Measurements from ENCODE around the gene SPEF2.

SPEF2 gene

GRCh38 chr5:35761541-35761940, 143.9 kb downstream of the SPEF2 start:
- no peak for DNase-seq (ENCODE audit: low read depth, low spot score)
- no peak for TF ChIP-seq YY1 (IDR thresholded peaks at IDR 0.05; ENCODE audit: insufficient read depth, insufficient read length)
- TF ChIP-seq SUZ12 (IDR thresholded peaks at IDR 0.05; ENCODE audit: extremely low read depth, insufficient read depth, insufficient read length), result no peak
- no peak for TF ChIP-seq ZNF274 (IDR thresholded peaks at IDR 0.05; ENCODE audit: low read depth, low read length)

GRCh38 chr5:35762368-35762767, 144.7 kb downstream of the SPEF2 start:
- Histone ChIP-seq H3K9ac (ENCODE audit: insufficient read length, low read depth) (no peak overlapping the region), H3K36me3 (ENCODE audit: insufficient read depth, insufficient read length, low read length) (no peaks in the 10 kb centered on the region), H3K4me3 (ENCODE audit: insufficient read length, low read depth) (no peak overlapping the region), H3K4me1 (ENCODE audit: insufficient read depth, insufficient read length) (no peaks in the 10 kb centered on the region), H3K9me3 (ENCODE audit: insufficient read depth, low read length) (no peaks in the 10 kb centered on the region), H3K27me3 (ENCODE audit: insufficient read depth, insufficient read length) (peaks cover 62% of the 10 kb centered on the region)
- no peak for DNase-seq (ENCODE audit: low read depth, low spot score)
- TF ChIP-seq YY1 (IDR thresholded peaks at IDR 0.05; ENCODE audit: insufficient read depth, insufficient read length) (no peak), ZNF274 (IDR thresholded peaks at IDR 0.05; ENCODE audit: low read depth, low read length) (no peak), SUZ12 (IDR thresholded peaks at IDR 0.05; ENCODE audit: extremely low read depth, insufficient read depth, insufficient read length) (no peak)

More at GRCh38 chr5:35761541-35761940, 143.9 kb downstream of the SPEF2 start:
- Histone ChIP-seq H3K4me1 (ENCODE audit: insufficient read depth, insufficient read length) (no peaks in the 10 kb centered on the region), H3K4me3 (ENCODE audit: insufficient read length, low read depth) (no peak overlapping the region), H3K9ac (ENCODE audit: insufficient read length, low read depth) (no peak overlapping the region), H3K27me3 (ENCODE audit: insufficient read depth, insufficient read length) (peaks cover 70% of the 10 kb centered on the region), H3K9me3 (ENCODE audit: insufficient read depth, low read length) (no peaks in the 10 kb centered on the region), H3K36me3 (ENCODE audit: insufficient read depth, insufficient read length, low read length) (no peaks in the 10 kb centered on the region)

GRCh38 chr5:35765921-35766320, 148.3 kb downstream of the SPEF2 start:
- Histone ChIP-seq H3K9me3 (ENCODE audit: insufficient read depth, low read length) (no peaks in the 10 kb centered on the region), H3K27me3 (ENCODE audit: insufficient read depth, insufficient read length) (peaks cover 34% of the 10 kb centered on the region), H3K36me3 (ENCODE audit: insufficient read depth, insufficient read length, low read length) (no peaks in the 10 kb centered on the region), H3K9ac (ENCODE audit: insufficient read length, low read depth) (no peak overlapping the region), H3K4me1 (ENCODE audit: insufficient read depth, insufficient read length) (no peaks in the 10 kb centered on the region), H3K4me3 (ENCODE audit: insufficient read length, low read depth) (no peak overlapping the region)
- no peak for TF ChIP-seq YY1 (IDR thresholded peaks at IDR 0.05; ENCODE audit: insufficient read depth, insufficient read length)
- no peak for TF ChIP-seq ZNF274 (IDR thresholded peaks at IDR 0.05; ENCODE audit: low read depth, low read length)
- TF ChIP-seq SUZ12 (IDR thresholded peaks at IDR 0.05; ENCODE audit: extremely low read depth, insufficient read depth, insufficient read length), result no peak
- DNase-seq (ENCODE audit: low read depth, low spot score), result no peak

- H3K4me3 ChIP-seq (ENCODE audit: insufficient read length, low read depth), result no peak overlapping the region
- H3K36me3 ChIP-seq (ENCODE audit: insufficient read depth, insufficient read length, low read length), result no peaks in the 10 kb centered on the region
- H3K9ac ChIP-seq (ENCODE audit: insufficient read length, low read depth), result no peak overlapping the region
- no peak for TF ChIP-seq YY1 (IDR thresholded peaks at IDR 0.05; ENCODE audit: insufficient read depth, insufficient read length)
- TF ChIP-seq SUZ12 (IDR thresholded peaks at IDR 0.05; ENCODE audit: extremely low read depth, insufficient read depth, insufficient read length), result no peak
- no peak for TF ChIP-seq ZNF274 (IDR thresholded peaks at IDR 0.05; ENCODE audit: low read depth, low read length)
- peaks cover 3% of the 10 kb centered on the region for H3K27me3 ChIP-seq (ENCODE audit: insufficient read depth, insufficient read length)
- no peak for DNase-seq (ENCODE audit: low read depth, low spot score)
- H3K4me1 ChIP-seq (ENCODE audit: insufficient read depth, insufficient read length), result no peaks in the 10 kb centered on the region
- H3K9me3 ChIP-seq (ENCODE audit: insufficient read depth, low read length), result no peaks in the 10 kb centered on the region
Observed at GRCh38 chr5:35771300-35771699, 153.6 kb downstream of the SPEF2 start.

GRCh38 chr5:35771839-35772238, 154.2 kb downstream of the SPEF2 start:
- no peaks in the 10 kb centered on the region for H3K9me3 ChIP-seq (ENCODE audit: insufficient read depth, low read length)
- no peak overlapping the region for H3K9ac ChIP-seq (ENCODE audit: insufficient read length, low read depth)
- H3K4me1 ChIP-seq (ENCODE audit: insufficient read depth, insufficient read length), result no peaks in the 10 kb centered on the region
- DNase-seq (ENCODE audit: low read depth, low spot score), result no peak
- H3K4me3 ChIP-seq (ENCODE audit: insufficient read length, low read depth), result no peak overlapping the region
- H3K36me3 ChIP-seq (ENCODE audit: insufficient read depth, insufficient read length, low read length), result no peaks in the 10 kb centered on the region
- peaks cover 3% of the 10 kb centered on the region for H3K27me3 ChIP-seq (ENCODE audit: insufficient read depth, insufficient read length)
- TF ChIP-seq YY1 (IDR thresholded peaks at IDR 0.05; ENCODE audit: insufficient read depth, insufficient read length) (no peak), ZNF274 (IDR thresholded peaks at IDR 0.05; ENCODE audit: low read depth, low read length) (no peak), SUZ12 (IDR thresholded peaks at IDR 0.05; ENCODE audit: extremely low read depth, insufficient read depth, insufficient read length) (no peak)

- Histone ChIP-seq H3K4me1 (ENCODE audit: insufficient read depth, insufficient read length) (no peaks in the 10 kb centered on the region), H3K4me3 (ENCODE audit: insufficient read length, low read depth) (no peak overlapping the region), H3K36me3 (ENCODE audit: insufficient read depth, insufficient read length, low read length) (no peaks in the 10 kb centered on the region), H3K9me3 (ENCODE audit: insufficient read depth, low read length) (no peaks in the 10 kb centered on the region), H3K9ac (ENCODE audit: insufficient read length, low read depth) (no peak overlapping the region), H3K27me3 (ENCODE audit: insufficient read depth, insufficient read length) (no peaks in the 10 kb centered on the region)
- TF ChIP-seq SUZ12 (IDR thresholded peaks at IDR 0.05; ENCODE audit: extremely low read depth, insufficient read depth, insufficient read length) (no peak), YY1 (IDR thresholded peaks at IDR 0.05; ENCODE audit: insufficient read depth, insufficient read length) (no peak)
- DNase-seq (ENCODE audit: low read depth, low spot score), result no peak
Observed at GRCh38 chr5:35773967-35774366, 156.3 kb downstream of the SPEF2 start.

GRCh38 chr5:35776757-35777156, 159.1 kb downstream of the SPEF2 start:
- H3K9me3 ChIP-seq (ENCODE audit: insufficient read depth, low read length), result no peaks in the 10 kb centered on the region
- DNase-seq (ENCODE audit: low read depth, low spot score), result no peak
- no peaks in the 10 kb centered on the region for H3K36me3 ChIP-seq (ENCODE audit: insufficient read depth, insufficient read length, low read length)
- H3K4me1 ChIP-seq (ENCODE audit: insufficient read depth, insufficient read length), result no peaks in the 10 kb centered on the region
- H3K9ac ChIP-seq (ENCODE audit: insufficient read length, low read depth), result no peak overlapping the region
- TF ChIP-seq ZNF274 (IDR thresholded peaks at IDR 0.05; ENCODE audit: low read depth, low read length) (no peak), SUZ12 (IDR thresholded peaks at IDR 0.05; ENCODE audit: extremely low read depth, insufficient read depth, insufficient read length) (no peak), YY1 (IDR thresholded peaks at IDR 0.05; ENCODE audit: insufficient read depth, insufficient read length) (no peak)
- H3K27me3 ChIP-seq (ENCODE audit: insufficient read depth, insufficient read length), result no peaks in the 10 kb centered on the region
- H3K4me3 ChIP-seq (ENCODE audit: insufficient read length, low read depth), result no peak overlapping the region

Data from NT2/D1 (cell line).